Stimulated activated CD8-positive, alpha-beta memory T cell treated with anti-CD3 and anti-CD28 coated beads, Interleukin-4, amount 100 ng/mL, for 24 hours (primary cell): ENCODE data around the gene DAPK1.

Experiments
- DNase-seq: peaks from one replicate; pipeline ENCODE4 v3.0.0-alpha.2; 2020; ENCODE audit warnings: low read depth

Gene DAPK1

DNA sequence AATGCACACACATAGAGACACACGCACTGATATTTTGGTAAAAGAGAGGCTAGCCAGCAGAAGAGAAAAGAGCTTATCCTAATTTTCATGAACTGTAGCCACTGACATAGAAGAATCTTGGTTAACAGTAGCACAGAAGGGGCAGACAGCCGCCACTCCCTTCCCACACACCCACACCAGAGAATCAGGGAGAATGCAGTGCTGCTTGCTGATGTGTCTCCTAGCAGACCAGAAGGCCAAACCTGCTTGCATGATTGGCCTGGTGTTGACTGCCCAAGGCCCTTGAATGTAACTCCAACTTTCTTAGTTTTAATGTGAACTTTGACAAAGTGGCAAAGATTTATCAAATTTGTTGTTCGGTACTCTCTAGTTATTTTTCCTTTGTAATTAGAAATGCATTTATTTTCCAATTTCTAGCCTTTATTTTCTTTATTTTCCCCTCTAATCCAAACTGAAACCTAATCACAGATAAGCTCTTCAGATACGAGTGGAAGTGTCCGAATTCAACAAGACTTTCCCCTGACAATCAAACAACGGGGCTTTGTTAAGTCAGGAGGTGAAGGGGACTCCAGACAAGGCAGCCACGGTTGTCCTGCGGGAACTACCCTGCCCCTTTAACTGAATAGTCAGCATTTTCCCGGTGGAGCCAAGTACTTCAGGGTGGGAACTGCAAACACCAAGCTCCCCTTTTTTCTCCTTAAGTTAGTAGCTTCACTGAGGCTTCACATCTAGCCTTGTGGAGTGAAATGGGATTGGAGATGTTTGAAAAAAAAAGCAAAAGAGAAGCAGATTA, 146.3 kb downstream of the DAPK1 start:
- no peak for DNase-seq

DNA sequence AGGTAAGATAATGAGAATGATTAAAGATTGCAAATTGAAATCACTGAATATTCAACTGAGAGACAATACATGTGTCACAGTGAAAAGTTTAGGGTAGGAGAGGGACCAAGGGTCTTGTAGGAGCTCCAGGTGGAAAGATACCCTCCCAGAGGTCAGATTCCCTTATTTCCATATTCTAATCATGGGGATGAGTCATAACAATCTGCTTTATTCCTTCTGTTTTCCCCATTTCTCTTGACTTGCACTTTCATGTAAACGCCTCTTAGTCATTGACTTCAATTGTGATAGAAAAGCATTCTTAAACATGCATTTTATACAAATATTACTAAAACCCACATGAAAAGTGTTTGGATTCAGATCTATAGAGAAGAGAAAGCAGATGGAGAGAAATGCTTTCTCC, 147.0 kb downstream of the DAPK1 start:
- DNase-seq, result no peak

DNA sequence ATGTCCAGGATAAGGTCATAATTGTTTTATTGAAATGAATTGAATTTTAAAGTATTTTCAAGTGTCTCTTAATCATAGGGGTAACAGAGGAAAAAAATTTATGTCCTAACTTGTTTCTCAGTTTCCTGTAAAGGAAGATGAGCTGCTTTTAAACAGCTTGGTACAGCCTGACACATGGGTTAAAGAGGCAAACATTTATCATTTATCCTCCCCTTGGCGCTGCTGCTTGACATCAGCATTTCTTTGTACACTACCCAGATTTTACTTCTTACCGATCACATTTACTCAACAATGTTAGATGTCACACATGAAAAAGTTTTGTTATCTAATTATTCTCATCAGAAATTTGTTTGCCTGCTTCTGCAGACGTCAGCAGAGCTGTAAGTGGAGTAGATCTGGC, 148.9 kb downstream of the DAPK1 start:
- DNase-seq, result no peak

DNA sequence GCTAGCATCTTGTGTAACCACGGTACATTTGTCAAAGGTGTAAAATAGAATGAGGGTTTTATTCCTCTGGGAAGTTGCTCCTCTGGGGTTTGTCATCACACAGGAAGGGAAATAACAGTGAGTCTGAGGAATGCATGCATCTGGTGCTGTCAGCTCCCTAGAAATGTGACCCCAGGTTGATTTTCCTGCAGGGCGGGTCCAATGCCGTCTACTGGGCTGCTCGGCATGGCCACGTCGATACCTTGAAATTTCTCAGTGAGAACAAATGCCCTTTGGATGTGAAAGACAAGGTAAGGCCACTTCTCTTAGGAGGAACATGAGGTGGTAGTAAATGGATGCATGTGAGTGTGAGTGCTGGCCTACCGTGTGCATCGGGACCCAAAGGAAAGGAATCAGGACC, 149.4 kb downstream of the DAPK1 start:
- DNase-seq, result no peak

DNA sequence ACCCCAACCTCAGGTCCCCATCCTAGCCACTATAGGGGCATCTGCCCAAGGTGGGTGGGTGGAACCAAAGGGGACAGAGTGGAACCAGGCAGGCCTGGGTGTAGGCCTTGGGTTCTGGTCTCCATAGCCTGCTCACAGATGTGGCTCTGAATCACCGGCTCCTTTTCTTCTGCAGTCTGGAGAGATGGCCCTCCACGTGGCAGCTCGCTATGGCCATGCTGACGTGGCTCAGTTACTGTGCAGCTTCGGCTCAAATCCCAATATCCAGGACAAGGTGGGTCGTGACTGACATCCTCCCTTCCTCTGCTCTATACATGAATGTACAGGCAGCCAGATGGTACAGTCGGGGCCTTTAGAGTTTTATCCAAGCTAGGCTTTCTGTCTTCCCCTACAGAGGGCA, 150.9 kb downstream of the DAPK1 start:
- no peak for DNase-seq

DNA sequence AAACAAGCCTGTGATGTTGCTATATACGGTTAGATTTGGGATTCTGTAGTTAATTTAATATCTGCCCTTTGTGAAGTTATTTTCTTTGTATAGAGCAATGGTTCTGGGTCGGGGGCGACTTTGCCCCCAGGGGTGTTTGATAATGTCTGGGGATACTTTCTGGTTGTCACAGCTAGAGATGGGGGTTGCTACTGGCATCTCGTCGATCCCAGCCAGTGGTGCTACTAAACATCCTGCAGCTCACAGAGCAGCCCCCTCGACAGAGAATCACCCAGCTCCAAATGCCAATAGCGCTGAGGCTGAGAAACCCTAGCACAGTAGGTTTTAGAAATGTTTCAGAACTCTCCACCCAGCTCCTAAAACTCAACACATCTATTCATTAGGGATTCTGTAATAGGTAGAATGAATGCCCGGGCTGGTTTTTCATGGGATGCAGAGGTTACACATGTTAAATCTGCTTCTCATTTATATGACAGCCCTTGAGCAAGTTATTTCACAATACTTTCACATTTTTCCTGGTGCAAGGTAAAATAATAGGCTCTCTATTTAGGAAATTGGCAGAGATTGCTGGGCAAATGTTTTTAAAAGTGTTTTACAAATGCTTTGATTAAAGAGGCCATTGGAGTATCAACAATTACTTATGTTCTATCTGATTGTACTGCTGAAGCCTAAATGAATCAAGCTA, 153.1 kb downstream of the DAPK1 start:
- no peak for DNase-seq

DNA sequence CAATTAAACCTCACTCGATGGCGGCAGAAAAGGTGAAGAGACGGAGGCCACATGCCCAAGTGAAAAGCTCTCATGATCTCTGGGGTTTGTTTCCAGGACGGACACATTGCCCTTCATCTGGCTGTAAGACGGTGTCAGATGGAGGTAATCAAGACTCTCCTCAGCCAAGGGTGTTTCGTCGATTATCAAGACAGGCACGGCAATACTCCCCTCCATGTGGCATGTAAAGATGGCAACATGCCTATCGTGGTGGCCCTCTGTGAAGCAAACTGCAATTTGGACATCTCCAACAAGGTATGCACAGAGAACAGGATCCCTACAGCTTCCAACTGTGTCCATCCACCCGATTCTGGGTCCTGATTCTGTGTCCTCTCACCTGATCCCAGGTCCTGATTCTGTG, 153.8 kb downstream of the DAPK1 start:
- no peak for DNase-seq

DNA sequence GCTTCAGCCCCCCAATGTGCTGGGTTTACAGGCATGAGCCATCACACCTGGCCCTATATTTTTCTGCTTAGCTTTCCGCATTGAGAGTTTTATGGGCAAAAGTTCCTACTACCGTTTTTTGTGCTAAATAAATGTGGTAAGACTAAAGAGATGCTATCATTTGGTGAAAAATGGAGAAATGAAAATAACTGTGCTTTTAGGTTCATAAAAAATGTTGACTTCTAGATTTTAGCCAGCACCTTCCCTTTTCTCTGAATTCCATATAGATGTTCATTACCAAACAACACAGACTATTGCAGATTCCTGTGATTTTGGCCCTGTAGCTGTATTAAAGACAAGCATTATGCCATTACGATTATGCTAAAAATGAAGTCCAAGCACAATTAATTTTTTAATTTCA, 156.3 kb downstream of the DAPK1 start:
- DNase-seq, result no peak

DNA sequence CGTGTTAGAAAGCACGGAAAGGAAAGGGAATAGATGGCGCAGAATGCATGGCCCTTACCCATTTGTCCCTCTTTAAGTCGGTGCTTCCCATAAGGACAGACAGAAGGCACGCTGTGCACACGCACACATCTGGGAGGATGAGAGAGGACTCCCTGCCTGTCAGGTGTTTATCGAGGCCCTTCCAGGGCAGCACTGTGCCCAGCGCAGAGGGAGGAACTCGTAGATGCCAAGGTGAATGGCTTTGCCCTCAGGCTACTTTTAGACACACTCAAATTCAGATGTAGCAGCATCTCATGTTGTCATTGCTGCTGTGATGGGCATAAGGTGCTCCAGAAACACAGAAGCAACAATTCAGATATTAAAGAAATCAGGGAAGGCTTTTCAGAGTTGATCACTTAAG, 158.1 kb downstream of the DAPK1 start:
- no peak for DNase-seq

DNA sequence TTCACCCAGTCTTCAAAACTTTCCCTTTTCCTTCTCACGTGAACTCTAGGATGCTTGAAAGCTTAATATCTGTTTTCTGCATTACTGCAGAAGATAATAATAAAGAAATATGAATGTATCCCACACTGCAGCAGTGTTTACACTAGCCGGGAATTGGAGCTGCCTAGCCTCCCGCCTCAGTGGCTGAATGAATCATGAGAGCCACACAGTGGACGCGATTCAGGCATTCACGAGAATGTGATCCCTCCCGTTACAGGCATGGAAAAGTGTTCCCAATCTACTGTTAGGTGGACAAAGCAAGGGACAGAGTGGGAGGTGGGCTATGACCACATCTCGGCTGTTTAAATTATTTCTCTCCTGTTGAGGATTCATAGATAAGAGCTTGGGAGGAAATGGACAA, 158.8 kb downstream of the DAPK1 start:
- DNase-seq, result no peak

DNA sequence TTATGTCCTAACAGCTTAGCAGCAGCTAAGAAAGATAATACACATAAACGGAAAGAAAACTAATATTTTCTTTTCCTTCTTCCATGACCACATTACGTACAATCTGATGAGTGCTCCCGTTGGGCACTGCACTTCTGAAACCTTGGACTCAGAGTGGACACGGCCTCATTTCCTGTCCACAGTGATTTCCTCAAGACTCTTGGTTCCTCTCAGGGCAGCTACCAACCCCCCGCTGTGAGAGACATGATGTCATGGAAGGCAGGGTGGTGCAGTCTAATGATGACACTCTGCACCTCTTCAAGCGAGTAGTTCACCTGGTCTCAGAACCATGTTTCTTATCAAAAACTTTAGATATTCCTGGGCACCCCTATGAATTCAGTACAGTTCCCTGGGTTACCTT, 159.5 kb downstream of the DAPK1 start:
- DNase-seq, result no peak

DNA sequence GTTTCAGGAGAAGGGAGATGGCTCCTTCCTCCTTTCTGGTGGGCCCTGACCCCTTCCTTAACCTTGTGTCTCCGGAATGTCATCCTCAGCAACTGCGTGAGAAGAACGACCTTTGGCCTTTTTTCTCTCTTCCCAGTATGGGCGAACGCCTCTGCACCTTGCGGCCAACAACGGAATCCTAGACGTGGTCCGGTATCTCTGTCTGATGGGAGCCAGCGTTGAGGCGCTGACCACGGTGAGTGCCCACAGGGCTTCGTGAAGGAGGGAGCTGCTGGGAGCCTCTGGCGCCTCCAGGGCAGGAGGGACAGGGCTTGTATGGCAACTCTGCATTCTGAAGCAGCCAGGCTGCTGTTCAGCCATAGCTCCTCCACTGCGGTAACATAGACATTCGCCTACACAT, 160.2 kb downstream of the DAPK1 start:
- no peak for DNase-seq

DNA sequence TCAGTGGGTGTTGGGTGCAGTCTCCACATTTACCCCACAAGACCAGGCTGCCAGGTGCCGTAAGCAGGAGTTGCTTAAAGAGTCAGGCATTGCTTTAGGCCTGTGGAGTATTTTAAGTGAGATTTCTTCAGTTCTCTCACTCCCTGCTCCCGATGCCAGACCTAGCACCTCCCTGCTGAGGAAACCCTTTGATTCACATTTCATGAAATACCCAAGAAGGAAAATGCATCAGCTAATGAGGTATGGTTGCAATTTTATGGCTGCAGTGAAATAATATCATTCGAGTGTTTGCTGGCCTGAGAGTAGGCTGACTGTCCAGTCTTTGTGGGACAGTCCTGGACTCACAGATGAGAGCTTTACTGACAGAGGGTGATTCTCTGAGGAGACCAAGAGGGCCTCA, 160.8 kb downstream of the DAPK1 start:
- DNase-seq, result no peak

DNA sequence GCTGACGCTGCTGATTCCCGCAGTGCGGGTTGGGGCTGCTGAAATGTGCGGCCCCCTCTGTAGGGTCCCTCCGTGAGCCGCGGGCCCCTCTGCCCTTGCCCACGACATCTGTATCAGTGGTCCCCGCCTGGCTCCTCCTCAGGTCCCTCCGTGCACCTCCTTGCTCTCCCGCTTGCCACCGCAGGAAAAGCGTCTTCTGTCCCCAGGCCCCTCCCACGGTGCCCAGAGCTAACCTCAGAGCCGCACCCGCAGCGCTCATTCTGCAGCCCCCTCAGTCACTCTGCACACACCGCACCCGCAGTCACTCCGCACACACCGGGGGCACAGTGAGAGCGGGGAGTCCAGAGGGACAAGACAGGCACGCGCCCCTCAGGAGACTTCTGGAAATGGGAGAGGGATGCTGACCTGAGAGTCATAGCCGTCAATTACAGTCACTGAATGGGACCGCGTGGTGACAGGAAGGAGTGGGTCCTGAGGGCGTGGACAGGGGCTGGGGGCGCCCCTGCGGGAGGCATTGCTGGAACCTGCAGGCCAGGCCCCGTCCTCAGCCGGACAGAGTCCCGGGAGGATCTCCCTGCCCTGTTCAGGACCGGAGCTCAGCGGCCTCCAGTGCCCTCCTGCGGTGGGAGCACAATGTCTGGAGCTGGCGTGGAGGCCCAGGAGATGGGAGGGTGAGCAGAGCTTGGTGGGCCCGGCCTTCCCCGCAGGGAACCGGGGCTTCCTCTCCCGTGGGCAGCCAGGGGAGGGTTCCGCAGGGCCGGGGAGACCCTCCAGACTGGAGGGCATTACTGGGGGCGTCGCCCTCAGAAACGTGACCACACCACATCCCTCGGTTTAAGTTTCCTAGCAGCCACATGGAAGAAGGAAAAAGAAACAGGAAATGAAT, 162.1 kb downstream of the DAPK1 start:
- DNase-seq, result no peak

DNA sequence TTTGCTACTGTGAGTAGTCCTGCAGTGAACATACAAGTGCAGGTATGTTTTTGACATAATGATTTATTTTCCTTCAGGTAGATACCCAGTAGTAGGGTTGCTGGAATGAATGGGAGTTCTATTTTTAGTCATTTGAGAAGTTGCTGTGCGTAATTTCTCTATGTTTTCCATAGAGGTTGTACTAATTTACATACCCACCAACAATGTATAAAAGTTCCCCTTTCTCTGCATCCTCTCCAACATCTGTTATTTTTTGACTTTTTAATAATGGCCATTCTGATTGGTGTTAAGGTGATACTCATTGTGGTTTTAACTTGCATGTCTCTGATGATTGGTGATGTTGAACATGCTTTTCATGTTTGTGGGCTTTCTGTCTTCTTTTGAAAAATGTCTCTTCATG, 163.6 kb downstream of the DAPK1 start:
- DNase-seq, result no peak

DNA sequence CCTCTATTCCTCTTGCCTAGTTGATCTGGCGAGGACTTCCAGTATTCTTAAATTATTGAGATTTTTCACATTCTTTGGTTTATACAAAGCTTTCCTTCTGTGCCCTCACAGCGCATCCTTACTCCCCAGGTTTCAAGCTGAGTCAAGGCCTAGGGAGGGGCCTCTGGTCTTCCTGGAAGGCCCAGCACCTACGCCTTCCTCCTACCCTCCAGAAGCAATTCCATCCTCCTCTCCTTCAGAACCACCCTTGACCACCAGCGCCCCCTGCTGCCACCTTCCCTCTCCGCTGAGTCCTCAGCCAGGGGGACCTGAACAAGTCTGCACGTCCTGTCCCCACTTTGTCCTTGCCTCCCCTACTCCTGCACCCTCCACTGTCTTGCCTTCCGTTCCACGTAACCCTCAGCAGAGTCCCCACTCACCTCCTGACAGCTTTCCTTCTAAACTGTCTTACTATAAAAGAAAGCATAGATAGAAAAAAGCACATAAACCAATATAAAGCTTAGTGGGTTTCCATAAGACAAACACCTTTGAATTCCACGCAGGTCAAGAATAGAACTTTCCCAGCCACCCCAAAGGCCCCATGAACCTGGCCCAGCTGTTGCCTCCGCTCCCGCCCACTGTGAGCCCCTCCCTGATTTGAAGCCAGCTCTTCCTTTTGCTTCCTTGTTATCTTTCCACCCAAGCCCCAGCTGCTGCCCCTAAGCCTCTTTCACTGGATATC, 165.3 kb downstream of the DAPK1 start:
- DNase-seq, result peak; percentile 20

DNA sequence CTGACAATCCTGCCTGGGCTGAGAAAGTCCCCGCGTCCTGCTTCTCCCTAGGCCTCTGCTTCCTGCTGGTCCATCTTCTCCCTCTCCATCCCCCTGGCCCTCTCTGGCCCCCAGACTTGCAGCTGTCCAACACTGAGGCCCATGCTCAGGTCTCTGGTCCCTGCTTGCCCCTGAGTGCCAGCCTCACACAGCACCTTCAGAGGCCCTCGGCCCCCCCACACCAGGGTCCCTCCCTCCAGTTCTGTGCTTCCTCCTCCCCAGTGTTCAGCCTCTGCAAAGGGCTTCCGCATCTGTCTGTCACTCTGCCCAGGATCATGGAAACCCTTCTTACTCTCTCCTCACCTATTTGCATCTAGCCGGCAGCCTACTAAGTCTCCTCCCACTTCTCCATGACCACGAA, 165.9 kb downstream of the DAPK1 start:
- DNase-seq, result no peak

DNA sequence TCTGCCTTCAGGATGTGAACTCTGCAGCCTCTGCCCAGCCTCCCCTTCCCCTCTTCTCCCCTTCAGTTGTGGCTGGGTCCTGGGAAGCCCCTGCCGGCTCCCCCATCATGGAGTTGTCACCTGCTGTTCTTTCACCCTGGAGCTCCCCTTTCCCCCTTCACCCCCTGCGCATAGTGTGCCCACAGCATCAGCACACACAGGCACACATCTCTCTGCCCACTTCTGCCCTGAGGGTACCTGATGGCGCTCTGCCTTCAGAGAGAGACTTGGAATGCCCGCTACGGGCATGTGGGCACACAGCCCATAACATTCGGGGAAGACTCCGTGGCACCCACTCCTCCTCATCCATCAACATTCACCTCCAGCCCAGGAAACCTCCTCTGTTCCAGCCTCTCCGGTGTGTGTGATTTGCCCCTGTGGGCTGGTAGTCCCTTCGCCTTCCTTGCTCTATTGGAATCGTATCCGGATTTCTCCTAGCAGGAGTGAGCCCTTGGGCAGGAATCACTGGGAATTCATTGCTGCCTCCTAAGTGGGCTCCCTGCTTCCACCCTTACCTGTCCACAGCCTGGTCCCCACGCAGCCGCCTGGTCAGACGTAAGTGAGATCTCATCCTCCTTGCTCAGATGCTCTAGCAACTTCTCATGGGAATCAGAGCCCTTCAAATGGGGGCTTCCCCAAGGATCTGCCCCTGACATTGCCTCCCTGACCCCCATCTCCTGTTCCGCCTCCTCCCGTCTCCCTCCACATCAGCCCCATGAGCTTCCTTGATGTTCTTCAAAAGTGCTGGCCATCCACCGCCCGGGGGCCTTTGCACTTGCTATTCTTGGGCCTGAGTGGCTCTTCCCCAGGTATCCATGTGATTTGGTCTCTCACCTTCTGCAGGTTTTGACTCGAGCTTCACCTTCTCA, 166.7 kb downstream of the DAPK1 start:
- no peak for DNase-seq

DNA sequence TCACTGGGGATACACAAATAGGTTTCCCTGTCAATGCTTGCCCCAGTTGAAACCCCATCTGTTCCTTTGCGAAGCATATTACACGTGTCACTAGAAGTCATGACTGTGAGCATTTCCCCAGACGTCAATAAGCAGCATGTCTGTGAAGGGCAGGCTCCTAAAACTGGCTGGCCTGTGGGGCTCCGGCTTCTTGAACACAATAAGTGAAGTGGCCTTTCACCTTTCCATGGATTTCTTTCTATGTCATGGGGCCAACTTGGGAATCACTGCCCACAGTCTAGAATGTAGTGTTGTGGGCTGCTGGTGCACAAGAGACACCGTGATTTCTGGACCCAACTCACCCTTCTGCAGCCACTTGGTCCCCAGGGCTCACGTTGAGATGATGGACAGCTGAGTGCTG, 167.8 kb downstream of the DAPK1 start:
- DNase-seq, result no peak

DNA sequence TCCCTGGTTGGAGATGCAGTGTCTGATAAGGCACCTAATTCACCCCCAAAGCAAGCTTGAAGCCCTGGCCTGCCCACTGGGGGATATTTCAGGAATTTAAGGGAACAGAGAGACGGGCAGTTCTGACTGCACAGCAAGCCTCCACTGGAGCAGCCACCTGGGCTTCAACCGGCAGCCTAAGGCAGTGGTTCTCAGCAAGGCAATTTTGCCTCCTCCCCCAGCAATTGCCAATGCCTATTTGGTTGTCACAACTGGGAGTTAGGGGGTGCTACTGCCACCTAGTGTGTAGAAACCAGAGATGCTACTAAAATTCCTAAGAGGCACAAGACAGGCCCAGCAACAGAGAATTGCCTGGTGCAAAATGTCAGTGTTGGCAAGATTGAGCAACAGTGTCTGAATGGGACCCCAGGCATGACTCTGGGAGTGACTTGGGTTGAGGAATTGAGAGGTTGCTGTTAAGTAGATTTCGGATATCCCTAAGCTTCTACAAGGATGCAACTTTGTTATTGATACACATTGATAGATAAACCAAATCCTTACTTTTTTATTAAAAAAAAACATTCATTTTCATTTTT, 169.6 kb downstream of the DAPK1 start:
- DNase-seq, result no peak

DNA sequence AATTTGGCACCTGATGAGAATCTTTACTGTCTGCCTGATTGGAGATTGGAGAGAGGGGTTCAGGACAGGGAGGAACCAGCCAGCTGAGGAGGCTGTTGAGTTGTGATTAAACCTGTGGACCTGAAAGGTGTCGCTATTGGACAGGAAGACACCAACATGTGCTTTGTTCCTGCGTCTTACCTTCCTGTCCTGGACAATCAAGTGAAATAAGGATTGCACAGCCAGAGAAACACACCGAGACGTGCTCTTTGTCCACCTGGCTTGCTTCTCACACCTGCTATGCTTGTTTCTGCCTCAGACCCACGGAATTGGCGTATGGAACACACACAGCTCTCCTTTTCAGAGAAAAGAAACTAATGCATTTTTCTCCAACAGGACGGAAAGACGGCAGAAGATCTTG, 170.6 kb downstream of the DAPK1 start:
- DNase-seq, result no peak
